HG03575 (cell line): ENCODE results near the gene MON1B.

ENCODE experiments used
- ATAC-seq: cut with Tn5 transposase; IDR thresholded peaks from one replicate; pipeline ENCODE4 v1.9.1; 2021; ENCODE audit not compliant: unreplicated experiment, insufficient number of reproducible peaks, low FRiP score; ENCODE audit errors: extremely low read depth

The MON1B gene

DNA sequence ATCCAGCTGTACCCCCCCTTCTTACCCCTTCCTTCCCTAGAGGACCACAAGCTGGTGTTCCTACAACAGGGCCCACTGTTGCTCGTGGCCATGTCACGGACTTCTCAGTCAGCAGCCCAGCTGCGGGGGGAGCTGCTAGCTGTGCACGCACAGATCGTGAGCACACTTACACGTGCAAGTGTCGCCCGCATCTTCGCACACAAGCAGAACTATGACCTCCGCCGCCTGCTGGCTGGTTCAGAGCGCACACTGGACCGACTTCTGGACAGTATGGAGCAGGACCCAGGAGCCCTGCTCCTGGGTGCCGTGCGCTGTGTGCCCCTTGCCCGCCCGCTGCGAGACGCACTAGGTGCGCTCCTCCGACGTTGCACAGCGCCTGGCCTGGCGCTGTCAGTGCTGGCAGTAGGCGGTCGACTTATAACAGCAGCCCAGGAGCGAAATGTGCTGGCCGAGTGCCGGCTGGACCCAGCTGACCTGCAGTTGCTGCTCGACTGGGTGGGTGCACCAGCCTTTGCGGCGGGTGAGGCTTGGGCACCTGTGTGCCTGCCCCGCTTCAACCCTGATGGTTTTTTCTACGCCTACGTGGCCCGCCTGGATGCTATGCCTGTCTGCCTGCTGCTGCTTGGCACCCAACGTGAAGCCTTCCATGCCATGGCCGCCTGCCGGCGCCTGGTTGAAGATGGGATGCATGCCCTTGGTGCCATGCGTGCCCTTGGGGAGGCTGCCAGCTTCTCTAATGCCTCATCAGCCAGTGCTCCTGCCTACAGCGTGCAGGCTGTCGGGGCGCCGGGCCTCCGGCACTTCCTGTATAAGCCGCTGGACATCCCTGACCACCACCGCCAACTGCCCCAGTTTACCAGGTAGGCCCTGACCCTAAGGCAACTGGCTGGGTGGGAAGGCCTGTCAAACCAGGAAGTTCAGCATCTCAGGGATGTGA, 3.6 kb downstream of the MON1B start:
- no peak for ATAC-seq

DNA sequence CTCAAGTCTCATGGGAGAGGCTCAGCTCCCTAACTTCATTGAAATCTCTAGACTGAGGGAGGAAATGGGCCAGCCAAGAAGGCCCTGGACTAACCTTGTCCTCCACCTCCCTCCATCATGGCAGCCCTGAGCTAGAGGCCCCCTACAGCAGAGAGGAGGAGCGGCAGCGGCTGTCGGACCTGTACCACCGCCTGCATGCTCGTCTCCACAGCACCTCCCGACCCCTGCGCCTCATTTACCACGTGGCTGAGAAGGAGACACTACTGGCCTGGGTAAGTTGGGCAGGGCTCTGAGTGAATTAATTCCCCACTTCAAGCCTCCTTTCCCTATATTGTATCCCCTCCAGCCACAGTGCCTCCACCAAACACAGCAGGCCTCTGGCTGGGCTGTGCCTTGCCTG, 4.4 kb downstream of the MON1B start:
- ATAC-seq = no peak

DNA sequence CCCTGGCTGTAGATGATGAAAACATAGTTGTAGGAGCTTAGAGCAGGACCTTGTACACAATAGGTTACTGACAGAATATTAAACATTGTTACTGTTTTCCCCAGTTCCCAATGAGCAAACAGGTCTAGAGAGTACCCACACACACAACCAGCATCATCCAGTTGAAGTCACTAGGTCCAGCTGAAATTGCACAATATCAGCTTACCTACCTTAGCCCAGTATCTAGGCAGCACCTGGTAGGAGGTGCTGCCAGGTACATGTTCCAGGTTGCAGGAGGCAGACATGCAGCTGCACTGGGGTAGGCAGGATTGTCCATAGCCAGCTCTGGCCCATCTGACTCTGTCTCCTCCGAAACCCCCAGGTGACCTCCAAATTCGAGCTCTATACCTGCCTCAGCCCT, 6.8 kb downstream of the MON1B start:
- ATAC-seq = no peak

DNA sequence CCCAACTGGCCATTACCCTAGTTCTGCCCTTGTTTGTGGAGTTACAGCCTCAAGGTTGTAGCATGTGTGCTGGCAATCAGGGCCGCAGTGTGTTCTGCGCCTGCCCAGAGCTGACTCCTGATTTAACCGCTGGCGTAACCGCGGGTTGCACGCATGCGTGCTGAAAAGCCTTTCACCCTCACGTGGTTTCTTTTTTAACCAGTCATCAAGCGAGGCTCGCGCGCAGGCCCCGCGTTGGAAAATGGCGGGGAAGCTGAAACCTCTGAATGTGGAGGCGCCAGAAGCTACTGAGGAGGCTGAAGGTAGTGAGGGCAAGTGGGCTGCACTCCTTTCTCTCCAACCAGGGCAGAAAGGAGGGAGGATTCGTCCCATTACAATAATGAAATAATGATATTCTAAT, 8.2 kb downstream of the MON1B start, which contains the start of gene SYCE1L:
Gene SYCE1L, plus strand, starts transcription at position 198 of the 400 bp plus-strand sequence. Its CDS starts 44 bp downstream, at position 242.
- no peak for ATAC-seq

DNA sequence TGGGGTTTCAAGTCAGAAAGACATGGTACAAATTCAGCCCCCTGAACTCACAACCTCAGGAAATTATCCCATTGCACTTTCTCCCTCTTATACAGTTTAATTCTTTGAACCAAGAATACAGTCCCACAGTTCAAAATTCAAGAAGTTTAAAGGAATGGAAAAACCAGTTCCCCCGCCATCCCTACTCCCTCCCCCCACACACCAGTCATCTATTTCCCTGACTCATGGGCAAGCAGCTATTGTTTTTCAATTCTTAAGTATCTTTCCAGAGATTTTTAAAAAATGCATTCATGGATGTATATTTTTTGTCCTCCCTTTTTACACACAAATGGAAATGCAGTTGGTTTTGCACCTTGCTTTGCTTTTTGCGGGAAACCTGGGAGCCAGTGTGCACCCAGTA, 15.5 kb downstream of the MON1B start:
- ATAC-seq = no peak

DNA sequence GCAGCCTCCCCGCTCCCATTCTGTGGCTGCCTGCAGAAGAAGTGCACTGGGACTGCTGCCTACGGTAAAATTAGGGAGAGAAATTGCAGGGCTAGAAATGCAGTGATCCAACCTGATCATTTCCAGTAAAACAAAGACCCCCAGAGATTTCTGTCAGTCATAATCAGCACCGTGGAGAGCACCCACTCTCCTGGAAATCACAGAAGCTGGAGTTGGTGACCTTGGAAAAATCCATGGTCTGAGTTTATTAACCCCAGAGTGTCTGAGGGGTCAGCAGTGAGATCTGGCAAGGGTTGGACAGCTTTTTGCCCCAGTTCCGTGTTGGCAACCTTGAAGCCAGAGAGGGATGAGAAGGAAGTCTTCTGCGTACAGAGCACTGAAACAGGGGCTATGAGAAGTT, 16.0 kb downstream of the MON1B start:
- ATAC-seq = no peak

DNA sequence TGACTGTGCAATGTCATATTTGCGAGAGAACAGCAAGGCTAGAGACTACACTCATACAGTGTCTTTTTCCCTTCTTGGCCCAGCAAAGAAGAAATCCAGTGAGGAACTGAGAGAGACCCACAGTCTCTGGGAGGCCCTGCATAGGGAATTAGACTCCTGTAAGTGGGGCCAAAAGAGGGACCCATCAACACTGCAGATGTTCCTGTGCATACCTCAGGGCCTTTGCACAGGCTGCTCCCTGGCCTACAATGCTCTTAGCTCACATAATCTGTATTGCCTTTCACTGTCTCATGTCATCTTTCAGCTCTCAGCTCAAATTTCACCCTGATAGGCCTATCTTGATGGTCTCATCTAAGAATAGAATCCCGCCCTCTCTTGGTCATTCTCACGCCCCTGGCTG, 17.4 kb downstream of the MON1B start:
- ATAC-seq = no peak

DNA sequence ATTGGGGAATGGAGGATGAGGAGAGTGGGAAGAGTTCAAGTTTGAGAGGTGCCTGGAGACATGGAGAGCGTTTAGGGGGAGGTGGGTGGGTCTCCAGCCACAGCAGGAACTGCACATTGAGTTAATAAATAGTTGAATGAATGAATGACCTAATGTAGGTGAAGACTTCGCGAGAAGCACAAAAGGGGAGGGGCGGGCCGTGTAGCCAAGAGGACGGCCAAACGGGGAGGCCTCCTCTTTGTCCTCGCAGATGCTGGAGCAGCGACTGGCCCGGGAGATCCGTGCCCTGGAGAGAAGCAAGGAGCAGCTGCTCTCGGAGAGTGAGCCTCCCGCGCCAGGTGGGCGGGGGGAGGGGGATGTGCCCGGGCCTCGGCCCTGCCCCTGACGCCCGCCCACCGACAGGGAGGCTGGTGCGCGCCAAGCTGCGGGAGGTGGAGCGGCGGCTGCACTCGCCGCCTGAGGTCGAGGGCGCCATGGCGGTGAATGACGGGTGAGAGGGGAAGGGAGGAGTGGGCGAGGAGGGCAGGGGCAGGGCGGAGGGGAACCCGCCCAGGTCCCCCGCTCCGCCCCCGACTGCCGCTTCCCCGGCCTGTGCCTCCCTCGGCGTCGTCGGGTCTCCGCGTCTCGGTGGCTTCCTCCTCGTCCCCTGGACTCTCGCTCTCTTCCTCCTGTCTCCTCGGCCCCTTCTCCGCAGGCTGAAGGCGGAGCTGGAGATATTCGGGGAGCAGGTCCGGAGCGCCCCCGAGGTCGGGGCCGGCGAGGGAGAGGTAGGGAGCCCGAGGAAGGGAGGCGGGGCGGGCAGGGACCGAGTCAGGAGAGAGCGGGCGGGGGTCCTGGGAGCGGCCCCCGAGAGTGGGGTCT, 21.1 kb downstream of the MON1B start:
- ATAC-seq = no peak

DNA sequence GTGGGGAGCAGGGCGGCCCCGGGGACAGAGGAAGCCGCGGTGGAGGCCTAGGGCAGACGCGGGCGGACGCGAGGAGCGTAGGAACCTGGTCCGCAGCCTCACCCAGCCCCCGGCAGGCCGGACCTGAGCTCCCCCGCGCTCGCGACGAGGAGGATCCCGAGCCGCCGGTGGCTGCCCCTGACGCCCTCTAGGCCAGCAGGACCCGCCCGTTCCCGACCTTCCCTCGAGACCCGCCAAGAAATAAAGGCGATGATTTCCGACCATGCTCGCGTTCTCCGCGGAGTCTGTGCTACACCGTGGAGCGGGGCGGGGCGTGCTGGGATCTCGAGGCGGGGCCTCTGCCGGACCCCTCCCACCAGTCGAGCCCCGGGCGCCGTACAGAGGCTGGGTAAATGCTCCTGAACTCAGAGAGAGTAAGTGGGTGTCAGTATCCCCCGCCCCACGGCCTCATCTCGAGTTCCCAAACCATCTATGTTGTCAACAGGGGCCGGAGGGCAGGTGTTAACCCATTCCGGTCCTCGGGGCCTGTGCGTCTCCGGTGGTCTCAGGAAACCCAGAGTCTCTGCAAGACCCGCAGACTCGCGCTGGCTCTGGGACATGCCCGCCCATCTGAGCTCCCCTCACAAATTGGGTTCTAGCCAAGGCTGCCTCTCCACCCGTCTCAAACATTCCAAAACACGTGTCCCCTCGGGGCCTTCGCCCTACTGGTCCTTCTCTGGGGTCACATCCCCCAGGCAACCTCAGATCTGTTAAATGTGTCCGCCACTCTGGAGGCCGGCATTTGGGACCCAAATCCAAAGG, 22.0 kb downstream of the MON1B start:
- ATAC-seq = peak; percentile 44

DNA sequence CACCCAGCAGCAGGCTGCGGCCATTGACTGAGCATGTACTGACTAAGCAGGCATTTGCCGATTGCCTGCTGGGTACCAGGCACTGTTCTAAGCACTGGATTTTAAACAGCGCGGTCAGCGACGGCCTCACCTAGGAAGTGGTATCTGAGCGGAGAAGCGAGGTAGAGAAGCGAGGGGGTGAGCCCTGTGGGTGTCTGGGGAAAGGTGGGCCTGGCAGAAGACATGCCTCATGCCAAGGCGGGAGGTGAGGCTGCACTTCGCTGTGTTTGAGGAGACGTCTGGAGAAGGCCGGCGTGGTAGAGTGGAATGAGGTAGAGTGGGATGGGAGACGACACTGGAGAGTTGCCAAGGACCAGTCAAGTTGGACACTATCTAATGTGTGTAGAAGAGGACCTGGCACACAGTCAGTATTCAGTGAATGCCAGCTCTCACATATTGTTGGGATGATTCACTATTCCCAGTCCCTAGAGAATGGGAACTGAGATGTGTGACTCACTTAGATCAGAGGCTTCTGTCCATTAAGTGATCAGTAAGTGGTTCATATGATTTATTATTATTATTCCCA, 22.6 kb downstream of the MON1B start:
- ATAC-seq = no peak

DNA sequence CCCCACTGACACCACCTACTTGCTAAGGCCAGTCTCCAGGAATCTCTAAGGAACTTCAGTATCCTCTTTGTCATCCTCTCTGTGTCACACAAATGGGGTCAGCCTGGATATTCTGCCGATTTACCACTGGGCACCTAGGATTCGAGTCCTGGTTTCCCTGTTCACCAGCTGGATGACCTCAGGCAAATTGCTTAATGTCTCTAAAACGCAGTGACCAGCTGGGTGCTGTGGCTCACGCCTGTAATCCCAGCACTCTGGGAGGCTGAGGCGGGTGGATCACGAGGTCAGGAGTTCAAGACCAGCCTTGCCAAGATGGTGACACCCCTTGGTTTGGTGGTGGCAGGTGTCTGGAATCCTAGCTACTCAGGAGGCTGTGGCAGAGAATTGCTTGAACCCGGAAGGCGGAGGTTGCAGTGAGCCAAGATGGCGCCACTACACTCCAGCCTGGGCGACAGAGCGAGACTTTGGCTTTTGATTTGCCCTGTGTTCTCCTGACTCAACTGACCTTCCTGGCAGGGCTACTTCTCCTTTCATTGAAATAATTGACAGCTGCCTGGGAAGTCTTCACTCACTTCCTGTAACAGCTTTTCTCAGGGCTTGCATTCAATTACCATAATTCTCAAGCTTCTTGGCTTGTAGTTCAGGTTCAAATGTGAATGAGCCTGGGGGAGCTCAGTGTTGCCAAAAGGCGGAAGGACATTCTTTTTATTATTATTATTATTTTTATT, 23.6 kb downstream of the MON1B start:
- ATAC-seq = no peak

DNA sequence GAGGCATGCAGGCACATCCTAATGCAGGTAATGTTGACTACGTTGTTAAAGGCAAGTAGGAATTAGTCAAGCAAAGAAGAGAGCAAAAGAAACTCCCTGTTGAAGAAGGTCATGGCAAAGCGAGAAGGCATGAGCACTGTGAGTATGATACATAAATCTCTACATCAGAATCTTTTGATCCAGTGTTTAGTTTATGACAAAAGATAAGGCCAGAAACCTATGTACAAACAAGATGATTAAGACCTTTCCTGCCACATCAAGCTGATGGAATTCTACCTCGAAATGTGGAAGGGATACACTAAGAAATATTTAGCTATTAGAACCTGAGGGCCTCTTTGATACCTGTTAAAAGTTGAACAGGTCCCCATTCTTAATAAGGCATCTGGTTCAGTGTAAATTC, 28.4 kb downstream of the MON1B start:
- ATAC-seq = no peak

DNA sequence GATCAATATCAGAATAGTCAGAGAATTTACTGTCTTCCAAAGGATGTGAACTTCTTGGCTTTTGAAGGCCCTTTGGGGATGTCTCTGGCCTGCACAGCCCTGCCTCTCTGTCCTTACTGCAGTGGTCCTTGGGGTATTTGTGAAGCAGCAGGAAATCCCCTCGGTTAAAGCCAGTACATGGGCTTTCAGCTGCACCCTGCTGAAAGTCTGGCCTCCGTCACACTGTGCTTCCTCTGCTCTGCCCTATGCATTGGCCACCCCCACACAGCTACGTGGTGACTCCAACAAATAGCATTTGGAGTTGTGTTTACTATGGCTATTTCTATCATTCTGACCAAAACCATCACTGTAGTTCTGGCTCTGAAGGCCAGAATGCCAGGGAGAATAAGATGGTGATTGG, 29.4 kb downstream of the MON1B start:
- no peak for ATAC-seq

DNA sequence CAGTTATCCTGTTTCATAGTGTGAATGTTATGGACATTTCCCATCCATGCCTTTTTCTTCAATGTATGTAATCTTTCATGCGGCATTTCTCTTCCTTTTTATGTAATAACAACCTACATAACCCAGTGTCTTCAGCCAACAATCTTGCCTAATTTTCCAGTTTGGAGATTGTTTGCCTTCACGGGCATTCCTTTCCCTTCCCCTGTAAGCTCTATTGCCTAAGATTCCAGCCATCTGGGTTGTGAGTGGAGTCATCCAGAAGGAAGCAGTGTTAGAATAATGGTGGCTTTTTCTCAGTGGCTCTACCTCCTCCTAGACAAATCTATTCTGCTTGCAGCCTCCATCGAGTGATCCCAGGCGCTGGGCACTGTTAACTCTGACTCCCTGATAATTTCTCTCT, 30.5 kb downstream of the MON1B start:
- ATAC-seq = no peak

DNA sequence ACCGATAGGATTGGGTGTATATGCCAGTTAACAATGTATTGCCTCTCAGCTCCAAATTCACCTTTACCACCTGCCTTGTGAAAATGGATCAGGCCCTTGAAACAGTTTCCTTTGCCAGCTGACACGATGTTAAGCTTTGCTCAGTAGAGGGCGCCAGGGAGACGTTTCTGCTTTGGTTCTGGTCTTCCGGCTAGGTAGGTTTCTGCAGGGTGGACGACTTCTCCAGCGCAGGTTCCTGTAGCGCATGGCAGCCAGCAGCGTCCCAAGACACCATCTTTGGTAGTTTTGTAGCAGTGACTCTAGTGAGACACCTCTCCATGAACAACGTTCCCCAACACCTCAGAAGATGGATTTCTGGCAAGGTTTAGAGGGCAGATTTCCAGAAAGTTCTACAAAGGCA, 32.2 kb downstream of the MON1B start:
- ATAC-seq = no peak

DNA sequence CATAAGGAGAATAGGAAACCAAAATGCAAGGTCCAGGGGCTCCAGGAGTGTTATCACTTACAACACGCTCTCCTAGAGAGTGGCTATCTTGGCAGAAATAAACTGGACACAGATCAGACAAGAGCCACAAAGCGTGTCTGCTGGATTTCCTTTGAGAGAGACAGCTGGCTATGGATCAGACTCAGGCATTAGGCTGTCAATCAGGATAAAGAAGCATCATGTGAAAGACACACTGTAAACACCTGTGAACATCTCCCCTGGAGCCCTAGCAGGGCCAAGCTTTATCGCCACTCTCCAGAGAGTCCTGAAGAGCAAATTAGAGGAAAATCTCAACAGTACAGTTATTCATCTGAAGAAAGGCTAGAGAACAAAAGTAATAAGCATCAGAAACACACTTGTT, 34.2 kb downstream of the MON1B start:
- ATAC-seq = no peak

DNA sequence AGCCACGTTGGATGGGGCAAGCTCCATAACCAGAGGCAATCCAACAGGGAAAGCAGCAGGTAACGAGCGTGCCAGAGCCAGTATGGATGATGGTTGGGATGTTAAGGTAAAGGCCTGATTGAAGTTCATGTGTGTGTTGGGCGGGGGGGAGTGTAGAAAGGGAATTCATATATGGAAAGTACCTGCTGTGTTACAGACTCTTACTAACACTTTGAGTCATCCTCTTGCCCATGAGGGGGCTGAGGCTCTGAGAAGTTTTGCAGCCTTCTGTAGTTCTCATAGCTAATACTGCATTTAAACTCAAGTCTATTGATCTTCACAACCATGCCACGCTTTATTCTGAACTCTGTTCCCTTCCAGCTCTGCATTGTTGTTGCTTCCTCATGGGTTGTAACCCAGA, 36.8 kb downstream of the MON1B start:
- ATAC-seq = peak; percentile 82

DNA sequence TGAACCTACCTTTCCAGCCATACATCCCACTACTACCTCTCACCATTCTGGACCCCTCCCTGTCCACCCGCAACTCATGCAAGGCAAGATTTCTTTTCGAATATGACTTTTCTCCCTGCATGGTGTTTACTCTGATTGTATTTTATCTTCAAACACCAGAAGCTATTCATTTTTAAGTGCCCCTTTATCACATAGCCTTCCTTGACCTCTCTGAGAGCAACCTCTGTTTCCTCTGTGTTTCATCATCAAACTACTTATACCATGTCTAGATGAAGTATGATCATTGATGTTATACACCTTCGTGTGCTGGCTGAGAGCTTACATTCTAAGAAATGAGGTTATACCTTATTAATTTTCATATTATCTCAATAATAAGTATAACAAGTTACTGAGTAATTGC, 40.1 kb downstream of the MON1B start:
- no peak for ATAC-seq
